ENCODE results near the gene PEAK1.

PEAK1 gene

DNA sequence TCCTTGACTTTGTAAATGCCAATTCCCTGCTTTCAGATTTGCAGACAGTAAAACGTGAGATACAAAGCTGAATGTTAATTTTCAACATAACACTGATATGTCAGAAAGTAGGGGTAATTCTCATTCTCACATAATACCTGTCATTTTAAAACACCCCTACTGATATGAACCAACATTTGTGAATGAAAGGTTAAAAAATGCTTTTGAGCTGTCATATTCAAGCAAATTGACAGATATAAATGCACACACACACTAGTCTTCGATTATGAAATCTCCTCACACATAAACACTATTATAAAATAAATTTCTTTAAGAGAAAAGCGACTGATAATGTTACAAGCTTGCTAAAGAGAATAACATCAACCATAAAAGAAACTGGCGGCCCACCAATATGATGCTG is 128.8 kb downstream of the PEAK1 start:
- Histone ChIP-seq H3K27ac (ENCODE audit: extremely low read depth, low read depth, low read length) (no peak overlapping the region), H3K36me3 (ENCODE audit: control insufficient read depth in 2 of 2, insufficient read depth in 1 of 2, low read length in 2 of 2) (no peaks in the 10 kb centered on the region), H3K4me3 (ENCODE audit: low read depth, low read length) (no peak overlapping the region), H3K4me1 (ENCODE audit: control insufficient read depth, insufficient read depth, low read length) (no peaks in the 10 kb centered on the region), H3K9me3 (ENCODE audit: control insufficient read depth, insufficient read depth, low read depth, low read length) (no peaks in the 10 kb centered on the region)
- POLR2A ChIA-PET: no interaction called here
- TF ChIP-seq ZNF555 (tag by site-specific recombination; conservative IDR thresholded peaks at IDR 0.05): no peak
- TF ChIP-seq, protein P1, sequence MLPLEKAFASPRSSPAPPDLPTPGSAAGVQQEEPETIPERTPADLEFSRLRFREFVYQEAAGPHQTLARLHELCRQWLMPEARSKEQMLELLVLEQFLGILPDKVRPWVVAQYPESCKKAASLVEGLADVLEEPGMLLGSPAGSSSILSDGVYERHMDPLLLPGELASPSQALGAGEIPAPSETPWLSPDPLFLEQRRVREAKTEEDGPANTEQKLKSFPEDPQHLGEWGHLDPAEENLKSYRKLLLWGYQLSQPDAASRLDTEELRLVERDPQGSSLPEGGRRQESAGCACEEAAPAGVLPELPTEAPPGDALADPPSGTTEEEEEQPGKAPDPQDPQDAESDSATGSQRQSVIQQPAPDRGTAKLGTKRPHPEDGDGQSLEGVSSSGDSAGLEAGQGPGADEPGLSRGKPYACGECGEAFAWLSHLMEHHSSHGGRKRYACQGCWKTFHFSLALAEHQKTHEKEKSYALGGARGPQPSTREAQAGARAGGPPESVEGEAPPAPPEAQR (tag by site-specific recombination; IDR thresholded peaks at IDR 0.05): no peak
- TF ChIP-seq FEZF1 (tag by site-specific recombination; IDR thresholded peaks at IDR 0.05): no peak
- no peak for TF ChIP-seq ZNF302 (tag by site-specific recombination; IDR thresholded peaks at IDR 0.05; ENCODE audit: low read depth)
- TF ChIP-seq, protein P2, sequence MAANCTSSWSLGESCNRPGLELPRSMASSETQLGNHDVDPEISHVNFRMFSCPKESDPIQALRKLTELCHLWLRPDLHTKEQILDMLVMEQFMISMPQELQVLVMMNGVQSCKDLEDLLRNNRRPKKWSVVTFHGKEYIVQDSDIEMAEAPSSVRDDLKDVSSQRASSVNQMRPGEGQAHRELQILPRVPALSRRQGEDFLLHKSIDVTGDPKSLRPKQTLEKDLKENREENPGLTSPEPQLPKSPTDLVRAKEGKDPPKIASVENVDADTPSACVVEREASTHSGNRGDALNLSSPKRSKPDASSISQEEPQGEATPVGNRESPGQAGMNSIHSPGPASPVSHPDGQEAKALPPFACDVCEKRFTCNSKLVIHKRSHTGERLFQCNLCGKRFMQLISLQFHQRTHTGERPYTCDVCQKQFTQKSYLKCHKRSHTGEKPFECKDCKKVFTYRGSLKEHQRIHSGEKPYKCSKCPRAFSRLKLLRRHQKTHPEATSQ (tag by site-specific recombination; IDR thresholded peaks at IDR 0.05): no peak
- no peak for TF ChIP-seq ZNF223 (tag by site-specific recombination; IDR thresholded peaks at IDR 0.05)
- no peak for TF ChIP-seq ZNF629 (tag by site-specific recombination; IDR thresholded peaks at IDR 0.05)
- TF ChIP-seq GLIS1 (tag by site-specific recombination; IDR thresholded peaks at IDR 0.05): no peak
- TF ChIP-seq MYNN (tag by site-specific recombination; IDR thresholded peaks at IDR 0.05; ENCODE audit: borderline replicate concordance): no peak
- TF ChIP-seq ZNF792 (tag by site-specific recombination; IDR thresholded peaks at IDR 0.05): no peak
- TF ChIP-seq ZNF843 (tag by site-specific recombination; IDR thresholded peaks at IDR 0.05): no peak
- TF ChIP-seq, protein P3, sequence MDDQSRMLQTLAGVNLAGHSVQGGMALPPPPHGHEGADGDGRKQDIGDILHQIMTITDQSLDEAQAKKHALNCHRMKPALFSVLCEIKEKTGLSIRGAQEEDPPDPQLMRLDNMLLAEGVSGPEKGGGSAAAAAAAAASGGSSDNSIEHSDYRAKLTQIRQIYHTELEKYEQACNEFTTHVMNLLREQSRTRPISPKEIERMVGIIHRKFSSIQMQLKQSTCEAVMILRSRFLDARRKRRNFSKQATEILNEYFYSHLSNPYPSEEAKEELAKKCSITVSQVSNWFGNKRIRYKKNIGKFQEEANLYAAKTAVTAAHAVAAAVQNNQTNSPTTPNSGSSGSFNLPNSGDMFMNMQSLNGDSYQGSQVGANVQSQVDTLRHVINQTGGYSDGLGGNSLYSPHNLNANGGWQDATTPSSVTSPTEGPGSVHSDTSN (CRISPR knock-in tag; IDR thresholded peaks at IDR 0.05): no peak
- no peak for TF ChIP-seq ZNF610 (tag by site-specific recombination; IDR thresholded peaks at IDR 0.05; ENCODE audit: borderline replicate concordance)
- TF ChIP-seq ZNF626 (tag by site-specific recombination; IDR thresholded peaks at IDR 0.05): no peak
- TF ChIP-seq ZNF747 (tag by site-specific recombination; IDR thresholded peaks at IDR 0.05): no peak
- no peak for TF ChIP-seq ZNF24 (tag by site-specific recombination; IDR thresholded peaks at IDR 0.05)
- CTCF ChIA-PET: no interaction called here

DNA sequence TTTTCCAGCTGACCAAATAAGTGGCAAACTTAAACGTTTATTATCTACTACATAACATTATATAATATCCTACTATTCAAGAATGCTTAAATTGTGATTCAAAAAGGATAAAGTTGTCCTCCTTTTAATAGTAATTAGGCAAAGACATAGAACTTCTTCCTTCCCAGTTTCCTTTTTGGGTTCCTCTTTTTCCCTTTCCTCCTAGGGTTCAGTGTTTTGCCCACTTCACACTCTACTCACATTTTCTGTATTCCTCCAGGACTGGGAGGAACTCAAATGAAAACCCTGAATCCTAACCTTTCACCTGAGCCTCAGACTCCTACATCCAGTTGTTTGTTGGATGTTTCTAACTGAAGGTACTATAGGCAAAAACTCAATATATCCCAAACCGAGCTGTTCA is 132.5 kb downstream of the PEAK1 start:
- H3K4me1 ChIP-seq (ENCODE audit: control insufficient read depth, insufficient read depth, low read length): no peaks in the 10 kb centered on the region
- H3K27ac ChIP-seq (ENCODE audit: extremely low read depth, low read depth, low read length): no peak overlapping the region
- TF ChIP-seq KLF9 (tag by site-specific recombination; IDR thresholded peaks at IDR 0.05; ENCODE audit: low read depth) (no peak), ZNF2 (tag by site-specific recombination; IDR thresholded peaks at IDR 0.05) (no peak), ZBTB8A (tag by site-specific recombination; IDR thresholded peaks at IDR 0.05) (no peak), ZSCAN16 (tag by site-specific recombination; IDR thresholded peaks at IDR 0.05) (no peak), ZNF350 (tag by site-specific recombination; IDR thresholded peaks at IDR 0.05) (no peak)
- peaks cover 0 to 5% of the 10 kb centered on the region in 2 experiments; a peak in 2 of 3 replicates for H3K36me3 ChIP-seq (ENCODE audit: control insufficient read depth in 2 of 2, insufficient read depth in 1 of 2, low read length in 2 of 2)
- no peak overlapping the region for H3K4me3 ChIP-seq (ENCODE audit: low read depth, low read length)
- ChIA-PET CTCF (interaction anchor here (0.6 kb wide), 1 partner anchor 256 kb away, joined by 3 read pairs; no protein-coding TSS in a partner anchor), POLR2A (no interaction called here)
- no peaks in the 10 kb centered on the region for H3K9me3 ChIP-seq (ENCODE audit: control insufficient read depth, insufficient read depth, low read depth, low read length)

Measured in HEK293 (cell line).